Stimulated activated CD4-positive, alpha-beta T cell treated with anti-CD3 and anti-CD28 coated beads, Interleukin-2, amount 100 ng/mL, for 24 hours (primary cell): ENCODE results near the gene SCN7A.

ENCODE experiments used
- DNase-seq, 2 donors: peaks; one replicate each; pipeline ENCODE4 v3.0.0-alpha.2; 2020

The SCN7A gene

DNA sequence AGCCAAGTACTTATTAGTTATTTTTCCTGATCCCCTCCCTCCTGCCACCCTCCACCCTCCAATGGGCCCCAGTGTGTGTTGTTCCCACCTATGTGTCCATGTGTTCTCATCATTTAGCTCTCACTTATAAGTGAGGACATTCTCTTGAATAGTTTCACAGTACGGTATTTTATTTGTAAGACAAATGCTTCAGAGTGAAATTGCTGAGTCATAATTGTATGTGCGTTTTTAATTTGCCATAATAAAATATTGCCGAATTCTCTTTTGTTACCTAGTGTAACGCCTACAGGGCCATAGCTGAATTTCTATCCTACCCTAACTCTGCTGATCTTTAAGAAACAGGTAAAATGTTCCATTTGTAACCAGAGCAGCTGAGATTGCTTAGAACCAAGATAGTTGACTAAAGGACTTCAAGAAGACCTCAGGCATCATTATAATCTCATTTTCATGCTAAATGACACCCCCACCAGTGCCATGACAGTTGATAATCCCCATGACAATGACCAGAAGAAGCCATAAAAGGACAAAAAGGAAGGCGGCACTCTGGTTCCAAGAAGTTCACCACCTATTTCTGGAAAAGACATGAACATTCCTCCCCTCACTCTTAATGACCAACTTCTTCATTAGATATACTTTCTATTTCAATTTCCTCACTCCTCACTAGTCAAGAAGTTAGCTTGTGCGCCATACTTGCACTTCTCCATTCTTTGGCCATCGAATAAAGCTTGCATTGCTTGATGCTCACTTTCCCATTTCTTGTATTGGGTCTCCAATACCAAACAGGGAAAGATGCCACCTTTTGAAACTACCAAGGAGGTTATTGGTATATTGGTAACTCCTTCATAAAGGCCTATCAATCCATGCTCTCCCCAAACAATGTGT lies 136.7 kb downstream of the SCN7A start:
- DNase-seq: no peak
